ENCODE results near the gene S100A5. TPM values are rescaled to one million over a fixed set of nuclear protein-coding genes. Genes with fewer than 3 reads are reported as not detected.

Gene S100A5
- total RNA-seq, 1 donor from 2014 or later = not detected

- TF ChIP-seq CTCF (IDR thresholded peaks at IDR 0.05; ENCODE audit: unreplicated experiment) = no peak
- Mint-ChIP-seq H3K27me3 (ENCODE audit: unreplicated experiment) (peaks cover 13% of the 10 kb centered on the region), H3K27ac (ENCODE audit: unreplicated experiment) (no peak overlapping the region), H3K36me3 (ENCODE audit: low read depth, unreplicated experiment) (peaks cover 4% of the 10 kb centered on the region), H3K9me3 (ENCODE audit: unreplicated experiment) (no peaks in the 10 kb centered on the region), H3K4me3 (ENCODE audit: unreplicated experiment) (no peak overlapping the region), H3K4me1 (ENCODE audit: unreplicated experiment) (peaks cover 34% of the 10 kb centered on the region)
- no peak for DNase-seq (ENCODE audit: low spot score)
Observed at GRCh38 chr1:153550398-153550758, 9.6 kb upstream of the S100A5 start.

GRCh38 chr1:153549741-153550397, 9.1 kb upstream of the S100A5 start:
- no peak for TF ChIP-seq CTCF (IDR thresholded peaks at IDR 0.05; ENCODE audit: unreplicated experiment)
- H3K4me1 Mint-ChIP-seq (ENCODE audit: unreplicated experiment) = peaks cover 38% of the 10 kb centered on the region
- H3K9me3 Mint-ChIP-seq (ENCODE audit: unreplicated experiment) = no peaks in the 10 kb centered on the region
- H3K4me3 Mint-ChIP-seq (ENCODE audit: unreplicated experiment) = no peak overlapping the region
- H3K36me3 Mint-ChIP-seq (ENCODE audit: low read depth, unreplicated experiment) = peaks cover 4% of the 10 kb centered on the region
- DNase-seq (ENCODE audit: low spot score) = no peak
- H3K27ac Mint-ChIP-seq (ENCODE audit: unreplicated experiment) = no peak overlapping the region
- peaks cover 13% of the 10 kb centered on the region for H3K27me3 Mint-ChIP-seq (ENCODE audit: unreplicated experiment)

- H3K27me3 Mint-ChIP-seq (ENCODE audit: unreplicated experiment) = peaks cover 13% of the 10 kb centered on the region
- H3K4me1 Mint-ChIP-seq (ENCODE audit: unreplicated experiment) = peaks cover 37% of the 10 kb centered on the region
- TF ChIP-seq CTCF (IDR thresholded peaks at IDR 0.05; ENCODE audit: unreplicated experiment) = no peak
- H3K36me3 Mint-ChIP-seq (ENCODE audit: low read depth, unreplicated experiment) = peaks cover 4% of the 10 kb centered on the region
- DNase-seq (ENCODE audit: low spot score) = no peak
- no peak within 1 kb of the TSS for H3K27ac Mint-ChIP-seq (ENCODE audit: unreplicated experiment)
- no peaks in the 10 kb centered on the region for H3K9me3 Mint-ChIP-seq (ENCODE audit: unreplicated experiment)
- H3K4me3 Mint-ChIP-seq (ENCODE audit: unreplicated experiment) = no peak within 1 kb of the TSS
Observed at GRCh38 chr1:153548722-153549688, 8.3 kb upstream of the S100A5 start, which contains the start of gene S100A3. Gene S100A3, minus strand, starts transcription at chr1:153549258. Its CDS starts 773 bp downstream, at chr1:153548485.

- H3K9me3 Mint-ChIP-seq (ENCODE audit: unreplicated experiment) = no peaks in the 10 kb centered on the region
- no peak for DNase-seq (ENCODE audit: low spot score)
- no peak overlapping the region for H3K4me3 Mint-ChIP-seq (ENCODE audit: unreplicated experiment)
- TF ChIP-seq CTCF (IDR thresholded peaks at IDR 0.05; ENCODE audit: unreplicated experiment) = no peak
- H3K36me3 Mint-ChIP-seq (ENCODE audit: low read depth, unreplicated experiment) = peaks cover 4% of the 10 kb centered on the region
- peaks cover 11% of the 10 kb centered on the region for H3K27me3 Mint-ChIP-seq (ENCODE audit: unreplicated experiment)
- H3K27ac Mint-ChIP-seq (ENCODE audit: unreplicated experiment) = no peak overlapping the region
- H3K4me1 Mint-ChIP-seq (ENCODE audit: unreplicated experiment) = peaks cover 27% of the 10 kb centered on the region
Observed at GRCh38 chr1:153547560-153548551, 7.1 kb upstream of the S100A5 start.

All from endothelial cell (in vitro differentiated cells).